GM12864 (cell line): ENCODE results near the gene SUMO4.

Experiments used
- DNase-seq: peaks from one replicate; pipeline ENCODE4 v3.0.0-alpha.2; 2011; ENCODE audit warnings: low read depth
- H3K4me3 ChIP-seq: 2 replicates; pipeline ENCODE4 v1.5.1; 2011; ENCODE audit warnings: mild to moderate bottlenecking, low read depth, low read length, control low read depth
- CTCF ChIP-seq: IDR thresholded peaks from 2 replicates; pipeline ENCODE4 v1.5.1; 2011; ENCODE audit warnings: low read depth, mild to moderate bottlenecking, moderate library complexity, low read length, control low read depth, inconsistent platforms; ENCODE audit errors: missing control alignments

The SUMO4 gene

GRCh38 chr6:149363154-149363553 lies 36.9 kb upstream of the SUMO4 start:
- DNase-seq = no peak
- H3K4me3 ChIP-seq = no peak overlapping the region
- no peak for TF ChIP-seq CTCF

GRCh38 chr6:149364557-149364956 lies 35.5 kb upstream of the SUMO4 start:
- no peak for DNase-seq
- no peak overlapping the region for H3K4me3 ChIP-seq
- no peak for TF ChIP-seq CTCF

- TF ChIP-seq CTCF = no peak
- no peak overlapping the region for H3K4me3 ChIP-seq
- no peak for DNase-seq
Observed at GRCh38 chr6:149365197-149365596, 34.9 kb upstream of the SUMO4 start.

- no peak for TF ChIP-seq CTCF
- H3K4me3 ChIP-seq = no peak overlapping the region
- no peak for DNase-seq
Observed at GRCh38 chr6:149366267-149366921, 33.7 kb upstream of the SUMO4 start.

GRCh38 chr6:149368065-149368464 lies 32.0 kb upstream of the SUMO4 start:
- peak; percentile 16 for DNase-seq
- no peak for TF ChIP-seq CTCF
- no peak overlapping the region for H3K4me3 ChIP-seq

- H3K4me3 ChIP-seq = no peak overlapping the region
- no peak for DNase-seq
- TF ChIP-seq CTCF = no peak
Observed at GRCh38 chr6:149371154-149371553, 28.9 kb upstream of the SUMO4 start.

- H3K4me3 ChIP-seq = no peak overlapping the region
- no peak for TF ChIP-seq CTCF
- DNase-seq = no peak
Observed at GRCh38 chr6:149372062-149372461, 28.0 kb upstream of the SUMO4 start.
